Sigmoid colon (tissue), 7 donors: ENCODE data around the gene RLN3. TPM values are rescaled to one million over a fixed set of nuclear protein-coding genes. Genes with fewer than 3 reads are reported as not detected.

ENCODE experiments used
- DNase-seq: peaks from one replicate; pipeline ENCODE4 v3.0.0-alpha.2; 2019
- H3K27ac ChIP-seq, 4 donors: fragments of 200-600 bp; sonication (generic); one replicate each; pipeline ENCODE4 v1.5.1; 2016 to 2019; ENCODE audit warnings: mild to moderate bottlenecking in 1 of 4
- H3K27me3 ChIP-seq, 3 donors: fragments of 200-600 bp; sonication (generic); one replicate each; pipeline ENCODE4 v1.5.1; 2019; ENCODE audit warnings: mild to moderate bottlenecking in 1 of 3
- H3K36me3 ChIP-seq, 4 donors: fragments of 200-600 bp; sonication (generic); one replicate each; pipeline ENCODE4 v1.5.1; 2016 to 2019
- H3K4me1 ChIP-seq, 4 donors: fragments of 200-600 bp; sonication (generic); one replicate each; pipeline ENCODE4 v1.5.1; 2017 to 2019
- H3K4me3 ChIP-seq, 4 donors: fragments of 200-600 bp; sonication (generic); one replicate each; pipeline ENCODE4 v1.5.1; 2017 to 2019; ENCODE audit warnings: mild to moderate bottlenecking in 2 of 4, moderate library complexity in 1 of 4
- H3K9me3 ChIP-seq, 4 donors: fragments of 200-600 bp in 3 of 4; sonication (generic) in 3 of 4; one replicate each; pipeline versions ENCODE4 v1.5.1 to v1.6.1; 2013 to 2019
- EP300 ChIP-seq, 4 donors: sonication (generic); formaldehyde crosslinking; IDR thresholded peaks; one replicate each; pipeline ENCODE4 v1.6.1; 2017; ENCODE audit warnings: antibody characterized with exemption in 4 of 4
- POLR2A ChIP-seq, 2 donors: fragments of 450-650 bp; IDR thresholded peaks; one replicate each; pipeline ENCODE4 v1.6.1; 2016; ENCODE audit warnings: antibody characterized with exemption in 2 of 2, mild to moderate bottlenecking in 2 of 2, moderate library complexity in 2 of 2
- POLR2AphosphoS5 ChIP-seq, 4 donors: sonication (generic); formaldehyde crosslinking; IDR thresholded peaks; one replicate each; pipeline ENCODE4 v1.6.1; 2017; ENCODE audit warnings: antibody characterized with exemption in 4 of 4
- WGBS, 2 donors: extraction: QIAGEN DNeasy Blood & Tissue Kit; methylation state at CpG; one replicate each; pipeline ENCODE4 v1.1.7; 2013; 5-methylcytosine and 5-hydroxymethylcytosine counted together
- intact Hi-C: fragments of 100-400 bp; cut with DNase I; formaldehyde crosslinking; loops from one replicate; pipeline ENCODE4 v1.15.1; 2023
- polyA plus RNA-seq, 3 donors: library from polyadenylated mRNA; stranded (reverse); fragments of 200-250 nt; gene quantifications; one replicate each; pipeline ENCODE4 v1.2.3, GENCODE V29; 2013
- total RNA-seq, 4 donors: library from RNA; depleted of rRNA; stranded (reverse); fragments of >200 nt; gene quantifications; one replicate each; pipeline ENCODE4 v1.1.0, GENCODE V29; 2016
- TF ChIP-seq, protein P1 (sequence below), 4 experiments: fragments of 450-650 bp in 3 of 4; fragments of 200-600 bp in 1 of 4; IDR thresholded peaks; one replicate each; pipeline ENCODE4 v1.5.1; 2016 to 2019; ENCODE audit warnings: antibody characterized with exemption in 4 of 4, mild to moderate bottlenecking in 3 of 4, moderate library complexity in 2 of 4
- donor health status: healthy with polysubstance abuse.
- donor health status: Bipolar disorder and iron deficiency.
- donor health status: healthy.

The RLN3 gene
- total and polyA plus RNA-seq, 7 donors: 1.1 TPM; not detected in 6

DNA sequence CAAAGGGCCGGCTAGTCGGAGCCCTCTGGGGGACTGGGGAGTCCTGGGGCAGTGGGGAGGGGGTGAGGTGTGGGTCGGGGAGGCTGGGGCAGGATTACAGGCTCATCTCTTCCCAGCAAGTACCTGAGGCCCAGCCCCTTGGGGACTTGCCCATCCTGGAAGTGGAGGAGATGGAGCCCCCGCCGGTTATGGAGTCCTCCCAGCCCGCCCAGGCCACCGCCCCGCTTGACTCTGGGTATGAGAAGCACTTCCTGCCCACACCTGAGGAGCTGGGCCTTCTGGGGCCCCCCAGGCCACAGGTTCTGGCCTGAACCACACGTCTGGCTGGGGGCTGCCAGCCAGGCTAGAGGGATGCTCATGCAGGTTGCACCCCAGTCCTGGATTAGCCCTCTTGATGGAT is 24.0 kb downstream of the RLN3 start:
- DNase-seq: no peak
- Histone ChIP-seq H3K9me3 (no peaks in the 10 kb centered on the region), H3K27me3 (peaks cover 0 to 3% (median under 1%) of the 10 kb centered on the region in 3 donors), H3K36me3 (no peaks in the 10 kb centered on the region), H3K4me3 (no peak overlapping the region), H3K27ac (no peak overlapping the region), H3K4me1 (peaks cover 0 to 1% (median under 1%) of the 10 kb centered on the region in 4 donors)
- WGBS, 2 donors: 86 to 91% methylated on average over 9 of the region's 9 CpGs
- intact Hi-C loops: no loop called here
- TF ChIP-seq POLR2AphosphoS5 (IDR thresholded peaks at IDR 0.05) (no peak), POLR2A (IDR thresholded peaks at IDR 0.05) (no peak), EP300 (IDR thresholded peaks at IDR 0.05) (no peak)
- TF ChIP-seq, protein P1, sequence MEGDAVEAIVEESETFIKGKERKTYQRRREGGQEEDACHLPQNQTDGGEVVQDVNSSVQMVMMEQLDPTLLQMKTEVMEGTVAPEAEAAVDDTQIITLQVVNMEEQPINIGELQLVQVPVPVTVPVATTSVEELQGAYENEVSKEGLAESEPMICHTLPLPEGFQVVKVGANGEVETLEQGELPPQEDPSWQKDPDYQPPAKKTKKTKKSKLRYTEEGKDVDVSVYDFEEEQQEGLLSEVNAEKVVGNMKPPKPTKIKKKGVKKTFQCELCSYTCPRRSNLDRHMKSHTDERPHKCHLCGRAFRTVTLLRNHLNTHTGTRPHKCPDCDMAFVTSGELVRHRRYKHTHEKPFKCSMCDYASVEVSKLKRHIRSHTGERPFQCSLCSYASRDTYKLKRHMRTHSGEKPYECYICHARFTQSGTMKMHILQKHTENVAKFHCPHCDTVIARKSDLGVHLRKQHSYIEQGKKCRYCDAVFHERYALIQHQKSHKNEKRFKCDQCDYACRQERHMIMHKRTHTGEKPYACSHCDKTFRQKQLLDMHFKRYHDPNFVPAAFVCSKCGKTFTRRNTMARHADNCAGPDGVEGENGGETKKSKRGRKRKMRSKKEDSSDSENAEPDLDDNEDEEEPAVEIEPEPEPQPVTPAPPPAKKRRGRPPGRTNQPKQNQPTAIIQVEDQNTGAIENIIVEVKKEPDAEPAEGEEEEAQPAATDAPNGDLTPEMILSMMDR (IDR thresholded peaks at IDR 0.05): no peak

DNA sequence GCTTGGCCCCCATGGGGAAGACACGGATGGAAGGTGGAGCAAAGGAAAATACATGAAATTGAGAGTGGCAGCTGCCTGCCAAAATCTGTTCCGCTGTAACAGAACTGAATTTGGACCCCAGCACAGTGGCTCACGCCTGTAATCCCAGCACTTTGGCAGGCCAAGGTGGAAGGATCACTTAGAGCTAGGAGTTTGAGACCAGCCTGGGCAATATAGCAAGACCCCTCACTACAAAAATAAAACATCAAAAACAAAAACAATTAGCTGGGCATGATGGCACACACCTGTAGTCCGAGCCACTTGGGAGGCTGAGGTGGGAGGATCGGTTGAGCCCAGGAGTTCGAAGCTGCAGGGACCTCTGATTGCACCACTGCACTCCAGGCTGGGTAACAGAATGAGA is 24.5 kb downstream of the RLN3 start:
- 90 to 92% methylated on average over 6 of the region's 6 CpGs for WGBS, 2 donors
- H3K27ac ChIP-seq: no peak overlapping the region
- H3K36me3 ChIP-seq: no peaks in the 10 kb centered on the region
- no peak for TF ChIP-seq EP300 (IDR thresholded peaks at IDR 0.05)
- TF ChIP-seq, protein P1 (IDR thresholded peaks at IDR 0.05): no peak
- intact Hi-C loops: no loop called here
- peaks cover 0 to 6% (median 3%) of the 10 kb centered on the region in 4 donors for H3K4me1 ChIP-seq
- no peak overlapping the region for H3K4me3 ChIP-seq
- no peak for DNase-seq
- H3K9me3 ChIP-seq: no peaks in the 10 kb centered on the region
- H3K27me3 ChIP-seq: peaks cover 3 to 8% (median 5%) of the 10 kb centered on the region in 3 donors

DNA sequence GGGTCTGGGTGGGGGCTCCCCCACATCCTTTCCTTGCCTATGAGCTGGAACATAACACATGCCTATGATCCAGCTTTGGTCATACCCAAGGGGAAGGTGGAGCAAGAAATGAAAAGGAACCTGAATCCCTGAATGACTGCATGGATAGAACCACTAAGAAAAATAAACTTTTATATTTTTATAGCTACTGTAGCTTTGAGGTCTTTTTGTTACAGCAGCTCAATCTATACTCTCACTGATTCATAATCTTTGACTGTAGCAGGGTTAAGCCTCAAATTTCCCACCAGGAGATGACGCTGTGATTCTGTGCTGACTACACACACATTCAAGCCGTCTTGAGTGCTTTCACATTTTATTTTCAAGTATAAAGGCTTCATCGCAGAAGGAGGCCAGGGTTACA is 25.1 kb downstream of the RLN3 start:
- Histone ChIP-seq H3K36me3 (no peaks in the 10 kb centered on the region), H3K27me3 (peaks cover 9 to 14% (median 11%) of the 10 kb centered on the region in 3 donors), H3K4me1 (peaks cover 0 to 12% (median 8%) of the 10 kb centered on the region in 4 donors), H3K27ac (no peak overlapping the region), H3K9me3 (no peaks in the 10 kb centered on the region), H3K4me3 (no peak overlapping the region)
- no peak for DNase-seq
- 94 to 97% methylated on average over 3 of the region's 3 CpGs for WGBS, 2 donors
- TF ChIP-seq POLR2AphosphoS5 (IDR thresholded peaks at IDR 0.05): no peak
- intact Hi-C loops: no loop called here

DNA sequence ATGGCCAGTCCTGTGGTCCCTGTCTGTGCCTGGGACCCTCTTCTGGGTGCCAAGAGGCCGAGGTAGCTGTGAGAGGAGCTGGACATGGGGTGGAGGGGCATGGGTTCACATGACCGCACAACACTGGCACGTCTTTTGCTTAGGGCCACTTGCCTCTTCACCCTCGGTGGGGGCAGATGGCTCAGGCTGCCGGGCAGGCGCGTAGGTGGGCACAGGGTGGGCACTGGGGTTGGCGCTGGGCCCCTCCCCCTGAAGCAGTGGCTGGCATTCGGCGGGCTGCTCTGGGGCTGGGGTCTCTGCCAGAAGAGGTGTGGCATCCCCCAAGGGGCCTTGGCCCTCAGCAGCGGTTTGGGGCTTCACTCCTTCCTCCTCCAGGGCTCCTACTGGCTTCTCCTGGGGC is 25.6 kb downstream of the RLN3 start:
- peaks cover 9 to 18% (median 15%) of the 10 kb centered on the region in 3 donors for H3K27me3 ChIP-seq
- no peak overlapping the region for H3K4me3 ChIP-seq
- no peak overlapping the region for H3K27ac ChIP-seq
- TF ChIP-seq POLR2A (IDR thresholded peaks at IDR 0.05) (no peak), EP300 (IDR thresholded peaks at IDR 0.05) (no peak), POLR2AphosphoS5 (IDR thresholded peaks at IDR 0.05) (no peak)
- TF ChIP-seq, protein P1 (IDR thresholded peaks at IDR 0.05): no peak
- DNase-seq: no peak
- H3K36me3 ChIP-seq: no peaks in the 10 kb centered on the region
- WGBS, 2 donors: 94% methylated on average over 11 of the region's 11 CpGs
- intact Hi-C loops: no loop called here
- H3K4me1 ChIP-seq: peaks cover 0 to 13% (median 9%) of the 10 kb centered on the region in 4 donors
- H3K9me3 ChIP-seq: no peaks in the 10 kb centered on the region

DNA sequence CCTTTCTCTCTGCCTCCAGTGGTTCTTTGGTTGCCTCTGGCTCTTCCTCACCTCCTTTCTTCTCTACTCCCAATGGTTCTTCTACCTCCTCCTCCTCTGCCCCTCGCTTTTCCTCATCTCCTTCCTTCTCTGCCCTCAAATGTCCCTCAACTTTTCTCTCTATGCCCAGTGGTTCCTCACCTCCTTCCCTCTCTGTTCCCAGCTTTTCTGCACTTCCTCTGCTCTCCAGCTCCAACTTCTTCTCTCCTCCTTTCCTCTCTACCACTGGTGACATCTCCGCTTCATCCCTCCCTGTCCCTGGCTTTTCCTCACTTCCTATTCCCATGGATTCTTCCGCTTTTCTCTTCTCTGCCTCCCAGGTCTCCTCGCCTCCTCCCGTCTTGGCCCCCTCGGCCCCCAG is 26.2 kb downstream of the RLN3 start:
- 81 to 97% methylated on average over 6 of the region's 6 CpGs for WGBS, 2 donors
- no peaks in the 10 kb centered on the region for H3K9me3 ChIP-seq
- H3K4me1 ChIP-seq: peaks cover 0 to 16% (median 9%) of the 10 kb centered on the region in 4 donors
- H3K4me3 ChIP-seq: no peak overlapping the region
- no peak overlapping the region for H3K27ac ChIP-seq
- intact Hi-C loops: no loop called here
- TF ChIP-seq POLR2AphosphoS5 (IDR thresholded peaks at IDR 0.05) (no peak), POLR2A (IDR thresholded peaks at IDR 0.05) (no peak), EP300 (IDR thresholded peaks at IDR 0.05) (no peak)
- TF ChIP-seq, protein P1 (IDR thresholded peaks at IDR 0.05): no peak
- H3K27me3 ChIP-seq: peaks cover 9 to 24% (median 21%) of the 10 kb centered on the region in 3 donors
- no peaks in the 10 kb centered on the region for H3K36me3 ChIP-seq
- no peak for DNase-seq
